SKM-1 treated with dmso at 0.1 percent for 144 hours (cell line): Measurements from ENCODE around the gene ITSN2.
"Not testable (repeated sequence)": the region's sequence is repeated elsewhere in the genome, so short reads cannot be mapped to it uniquely, and the experiment has no call there.

Source experiments
- DNase-seq: peaks from one replicate; lab custom pipeline; 2025; ENCODE audit not compliant: unreplicated experiment; lab: John Stamatoyannopoulos, UW

Gene ITSN2

DNA sequence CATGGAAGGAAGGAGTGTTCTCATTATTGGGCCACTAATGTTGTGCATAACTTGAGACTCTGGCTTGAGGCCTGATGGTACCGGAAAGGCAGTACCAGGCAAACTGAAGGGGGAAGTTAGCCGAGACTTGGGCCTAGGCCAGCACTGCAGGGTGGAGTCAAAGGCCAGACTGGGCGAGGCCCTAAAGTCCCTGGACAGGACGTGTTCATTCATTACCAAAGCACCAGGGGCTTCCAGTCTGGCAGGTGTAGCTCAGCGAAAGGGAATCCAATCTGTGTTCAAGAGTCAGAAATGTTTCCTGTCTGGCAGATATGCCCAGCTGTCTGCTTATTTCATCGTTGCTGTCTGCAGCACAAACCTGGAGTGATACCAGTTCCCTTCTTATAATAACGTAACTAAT, 4.7 kb upstream of the ITSN2 start:
- no peak for DNase-seq

DNA sequence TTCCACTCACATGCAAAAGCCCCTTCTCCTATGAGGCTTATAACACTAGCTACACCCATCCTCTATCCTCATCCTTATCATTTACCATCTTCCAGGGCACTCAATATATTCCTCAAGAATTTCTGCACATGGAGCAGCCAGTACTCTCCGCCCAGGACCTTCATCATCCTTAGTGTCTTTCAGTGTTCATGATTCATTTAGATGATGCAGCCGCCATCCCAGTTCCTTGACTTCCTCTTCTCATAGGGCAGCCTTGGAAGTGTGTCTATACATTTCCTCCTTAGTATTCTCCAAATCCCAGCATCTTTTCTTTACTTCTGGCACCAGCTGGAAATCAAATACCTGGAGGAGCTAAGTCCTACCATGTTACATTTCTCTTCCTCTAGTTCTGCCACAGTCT, 3.0 kb upstream of the ITSN2 start:
- no peak for DNase-seq

DNA sequence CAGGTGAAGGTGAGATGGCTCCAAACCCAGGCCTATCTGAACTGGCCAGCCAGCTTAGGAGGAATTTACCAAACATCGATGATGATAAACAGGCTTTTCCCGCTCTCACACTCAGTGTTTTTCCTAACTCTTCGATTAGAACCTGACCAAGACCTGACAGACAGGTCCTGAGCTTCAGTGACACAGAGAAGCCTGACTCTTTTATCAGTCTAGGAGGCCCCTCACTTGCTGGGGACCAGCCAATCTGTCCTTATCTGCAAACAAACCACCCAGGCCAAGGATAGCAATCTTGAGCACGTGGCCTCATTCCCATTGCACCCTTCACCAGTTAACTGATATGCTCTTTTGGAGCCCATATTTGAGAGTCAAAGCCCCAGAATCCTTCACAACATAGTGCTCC, 1.9 kb upstream of the ITSN2 start:
- DNase-seq: no peak

DNA sequence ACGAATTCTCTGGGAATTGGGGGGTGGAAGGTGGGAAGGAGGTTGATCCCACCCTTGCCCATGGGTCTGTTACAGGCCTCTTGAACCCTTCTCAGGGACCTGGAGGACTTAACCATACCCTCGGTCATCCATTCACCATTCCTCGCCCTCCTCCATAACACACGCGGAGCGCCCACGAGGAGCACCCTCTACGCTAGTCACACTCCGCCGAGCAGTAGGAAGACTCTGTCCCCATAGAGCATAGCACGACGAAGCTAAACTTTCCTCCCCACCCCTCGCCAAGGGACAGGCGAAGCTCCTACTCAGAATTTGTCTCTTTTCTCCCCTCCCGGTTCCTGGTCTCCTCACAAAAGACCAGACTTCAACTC, 611 bp upstream of the ITSN2 start:
- no peak for DNase-seq

DNA sequence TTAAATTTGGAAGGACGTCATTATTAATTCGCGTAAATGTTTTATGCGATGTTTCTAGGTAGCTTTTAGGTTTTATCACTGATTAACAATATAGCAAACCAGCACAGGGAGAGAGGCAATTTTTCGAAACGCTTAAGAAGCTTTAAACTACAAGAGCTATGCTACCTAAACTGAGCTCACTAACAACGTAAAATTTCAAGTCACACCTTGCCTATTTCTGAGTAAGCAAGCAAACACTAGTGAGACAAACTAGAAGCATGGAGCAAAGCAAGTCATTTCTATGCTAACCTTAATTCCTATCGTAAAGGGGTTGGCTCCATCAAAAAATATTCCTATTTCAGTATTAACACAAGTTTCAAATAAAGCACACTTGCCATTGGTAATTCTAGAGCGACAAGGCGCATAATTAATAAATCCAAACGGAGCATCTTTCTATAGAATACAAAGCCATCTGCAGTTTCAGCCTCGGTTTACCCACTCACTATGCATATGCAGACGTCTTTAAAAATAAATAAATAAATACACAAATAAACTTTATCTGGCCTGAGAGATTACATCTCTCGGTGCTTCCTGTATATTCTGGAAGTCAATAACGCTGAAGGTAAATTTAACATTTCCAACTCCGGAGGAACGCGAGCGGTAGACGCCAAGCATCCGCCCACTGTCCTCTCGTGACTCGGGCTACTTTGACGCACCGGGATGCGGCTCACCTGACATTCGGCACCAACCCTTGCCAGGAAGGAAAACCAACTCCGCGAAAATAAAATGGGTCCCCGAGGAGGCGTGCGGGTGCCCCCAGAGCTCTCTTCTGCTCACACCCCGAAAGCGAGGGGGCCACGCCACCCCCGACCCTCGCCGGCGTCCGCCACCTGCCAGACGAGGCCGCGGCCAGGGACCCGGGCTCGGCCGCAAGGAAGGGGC, 947 bp downstream of the ITSN2 start:
- DNase-seq: no peak

DNA sequence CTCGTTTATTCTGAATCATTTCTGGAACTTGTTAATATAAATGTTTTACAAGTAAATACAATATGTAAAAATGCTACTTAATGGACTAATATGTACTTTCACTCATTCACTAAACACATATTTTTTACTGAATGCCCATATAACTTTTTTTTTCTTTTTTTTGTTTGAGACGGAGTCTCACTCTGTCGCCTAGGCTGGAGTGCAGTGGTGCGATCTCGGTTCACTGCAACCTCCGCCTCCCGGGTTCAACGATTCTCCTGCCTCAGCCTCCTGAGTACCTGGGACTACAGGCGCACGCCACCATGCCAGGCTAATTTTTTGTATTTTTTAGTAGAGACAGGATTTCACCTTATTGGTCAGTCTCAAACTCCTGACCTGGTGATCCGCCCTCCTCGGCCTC, 2.6 kb downstream of the ITSN2 start:
- DNase-seq: not testable (repeated sequence)

DNA sequence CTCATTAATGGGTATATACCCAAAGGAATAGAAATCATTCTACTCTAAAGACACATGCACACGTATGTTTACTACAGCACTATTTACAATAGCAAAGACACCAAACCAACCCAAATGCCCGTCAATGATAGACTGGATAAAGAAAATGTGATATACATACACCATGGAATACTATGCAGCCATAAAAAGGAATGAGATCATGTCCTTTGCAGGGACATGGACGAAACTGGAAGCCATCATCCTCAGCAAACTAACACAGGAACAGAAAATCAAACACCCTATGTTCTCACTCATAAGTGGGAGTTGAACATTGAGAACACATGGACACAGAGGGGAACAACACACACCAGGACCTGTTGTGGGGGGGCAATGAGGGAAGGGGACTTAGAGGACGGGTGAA, 3.2 kb downstream of the ITSN2 start:
- not testable (repeated sequence) for DNase-seq

DNA sequence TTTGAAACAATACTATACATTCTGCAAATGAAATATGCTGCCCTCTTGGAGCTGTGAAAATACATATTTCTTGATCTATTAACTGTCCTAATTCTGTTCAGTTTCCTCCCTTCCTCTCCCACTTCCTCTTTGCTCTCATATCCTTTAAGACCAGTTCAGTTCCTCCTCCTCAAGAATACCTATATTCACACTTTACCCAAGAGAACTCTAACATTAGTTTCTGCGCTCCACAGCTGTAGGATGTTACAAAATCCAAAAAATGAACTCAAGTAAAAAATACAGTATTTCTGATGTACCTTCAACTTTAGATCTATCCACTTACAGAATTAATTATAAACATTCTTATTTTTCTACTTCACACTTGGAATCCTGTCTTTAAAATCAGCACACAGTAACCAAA, 5.4 kb downstream of the ITSN2 start:
- DNase-seq: peak; percentile 85

DNA sequence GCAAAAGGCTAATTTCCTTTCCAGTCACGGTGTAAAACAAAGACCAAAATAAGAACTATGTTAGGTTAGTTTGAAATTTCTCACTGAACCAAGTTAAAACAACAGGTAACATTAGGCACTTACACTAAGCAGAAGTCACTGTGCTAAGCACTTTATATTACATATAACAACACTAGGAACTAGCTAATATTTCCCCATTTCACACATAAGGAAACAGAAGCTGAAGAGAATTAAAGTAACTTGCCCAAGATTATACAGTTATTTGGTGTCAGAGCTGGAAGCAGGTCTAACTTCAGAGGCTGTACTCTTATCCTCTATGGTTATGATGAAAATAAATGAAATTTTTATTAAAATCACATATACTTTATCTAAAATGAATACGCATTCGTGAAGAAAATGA, 5.9 kb downstream of the ITSN2 start:
- no peak for DNase-seq

DNA sequence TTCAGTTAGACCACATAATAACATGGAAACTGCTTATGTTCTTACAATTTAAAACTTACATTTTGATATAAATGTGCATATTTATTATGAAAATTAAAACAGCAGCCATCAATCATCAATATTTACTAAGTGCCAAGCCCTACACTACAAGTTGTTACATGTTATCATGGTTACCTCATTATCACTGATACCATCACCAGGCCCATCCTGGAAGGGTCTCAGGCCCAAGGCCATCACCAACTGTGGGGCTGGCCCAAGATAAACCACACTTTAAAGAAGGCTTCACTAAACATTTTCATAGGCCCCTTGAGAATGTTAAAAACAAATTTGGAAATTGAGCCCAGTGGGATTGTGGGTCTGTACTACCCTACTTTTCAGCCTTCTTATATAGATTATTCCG, 6.4 kb downstream of the ITSN2 start:
- DNase-seq: no peak

DNA sequence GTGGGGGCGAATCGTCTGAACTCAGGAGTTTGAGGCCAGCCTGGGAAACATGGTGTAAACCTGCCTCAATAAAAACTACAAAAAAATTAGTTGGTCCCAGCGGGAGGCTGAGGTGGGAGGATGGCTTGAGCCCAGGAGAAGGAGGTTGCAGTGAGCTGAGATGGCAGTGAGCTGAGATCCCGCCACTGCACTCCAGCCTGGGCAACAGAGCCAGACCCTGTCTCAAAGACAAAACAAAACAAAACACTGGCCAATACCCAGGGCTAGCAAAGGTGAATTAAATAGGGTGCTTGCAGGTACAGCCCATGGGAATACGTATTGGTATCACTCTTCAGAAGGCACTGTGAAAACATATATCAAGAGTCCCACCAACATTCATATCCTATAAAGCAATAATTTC, 7.0 kb downstream of the ITSN2 start:
- DNase-seq: no peak

DNA sequence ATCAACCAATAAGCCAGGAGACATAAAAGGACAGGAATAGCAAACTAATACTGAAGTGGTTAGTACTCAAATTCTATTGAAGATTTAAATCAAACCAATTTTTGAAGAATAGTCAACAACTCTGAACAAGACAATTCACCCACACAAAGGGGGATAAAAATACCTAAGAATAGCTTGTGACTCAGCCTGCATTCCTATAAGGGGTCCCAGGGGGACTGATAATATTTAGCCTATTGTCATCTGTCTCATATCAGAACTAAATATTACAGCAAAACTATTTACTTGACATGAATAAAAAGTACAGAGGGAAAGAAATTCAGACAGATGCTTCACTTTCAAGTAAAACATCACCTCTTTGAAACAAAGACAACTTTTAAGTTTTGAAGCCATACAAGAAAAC, 7.7 kb downstream of the ITSN2 start:
- DNase-seq: no peak

DNA sequence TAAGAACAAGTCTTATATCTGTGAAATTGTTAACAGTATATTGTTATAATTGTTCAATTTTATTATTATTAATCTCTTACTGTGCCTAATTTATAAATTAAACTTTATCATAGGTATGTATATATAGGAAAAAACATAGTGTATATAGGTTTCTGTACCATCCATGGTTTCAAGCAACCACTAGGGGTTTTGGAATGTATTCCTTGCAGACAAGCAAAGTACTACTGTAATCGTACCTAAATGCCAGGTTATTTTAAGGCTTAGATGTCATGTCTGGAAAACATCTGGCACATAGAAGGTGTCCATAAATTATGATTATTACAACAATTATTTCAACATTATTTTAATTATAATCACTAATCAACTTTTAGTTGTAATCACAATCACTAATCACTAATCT, 8.4 kb downstream of the ITSN2 start:
- DNase-seq: no peak

DNA sequence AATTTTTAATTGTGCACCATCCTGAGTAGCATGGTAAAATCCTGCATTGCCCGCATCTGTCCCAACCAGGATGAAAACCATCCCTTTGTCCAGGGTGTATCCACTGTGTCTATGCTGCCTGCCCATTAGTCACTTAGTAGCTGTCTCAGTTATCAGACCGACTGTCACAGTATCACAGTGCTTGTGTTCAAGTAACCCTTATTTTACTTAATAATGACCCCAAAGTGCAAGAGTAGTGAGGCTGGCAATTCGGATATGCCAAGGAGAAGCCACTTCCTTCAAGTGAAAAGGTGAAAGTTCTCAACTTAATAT, 8.8 kb downstream of the ITSN2 start:
- DNase-seq: no peak

DNA sequence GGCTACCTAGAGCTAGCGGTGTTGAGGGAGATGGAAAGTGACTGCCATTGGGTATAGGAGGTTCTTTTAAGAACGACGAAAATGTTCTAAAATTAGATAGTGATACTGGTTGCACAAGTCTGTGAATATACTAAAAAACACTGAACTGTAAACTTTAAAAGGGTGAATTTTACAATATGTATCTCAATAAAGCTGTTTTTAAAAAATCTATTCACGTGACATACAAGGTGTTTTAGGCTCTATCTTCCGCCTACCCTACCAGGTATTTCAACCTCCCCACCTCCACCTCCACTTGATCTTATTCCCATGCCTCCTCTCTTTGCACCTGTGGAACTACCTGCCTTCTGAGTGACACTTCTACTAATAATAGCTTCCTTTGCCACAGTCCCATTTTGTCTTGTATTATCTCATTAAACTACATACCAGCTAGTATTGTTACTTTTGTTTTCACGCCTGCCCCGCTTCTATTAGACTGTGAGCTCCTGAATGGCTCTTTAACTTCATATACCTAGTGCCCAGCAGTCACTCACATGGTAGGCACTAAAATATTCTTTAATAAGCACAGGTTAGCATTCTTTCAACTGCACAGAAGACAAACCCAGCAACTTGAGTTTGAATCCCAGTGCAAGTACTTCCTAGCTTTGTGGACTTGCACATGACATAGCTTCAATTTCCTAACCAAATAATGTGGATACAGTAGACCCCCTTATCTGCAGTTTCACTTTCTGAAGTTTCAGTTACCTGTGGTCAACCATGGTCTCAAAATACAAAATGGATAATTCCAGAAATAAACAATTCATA, 9.3 kb downstream of the ITSN2 start:
- no peak for DNase-seq

DNA sequence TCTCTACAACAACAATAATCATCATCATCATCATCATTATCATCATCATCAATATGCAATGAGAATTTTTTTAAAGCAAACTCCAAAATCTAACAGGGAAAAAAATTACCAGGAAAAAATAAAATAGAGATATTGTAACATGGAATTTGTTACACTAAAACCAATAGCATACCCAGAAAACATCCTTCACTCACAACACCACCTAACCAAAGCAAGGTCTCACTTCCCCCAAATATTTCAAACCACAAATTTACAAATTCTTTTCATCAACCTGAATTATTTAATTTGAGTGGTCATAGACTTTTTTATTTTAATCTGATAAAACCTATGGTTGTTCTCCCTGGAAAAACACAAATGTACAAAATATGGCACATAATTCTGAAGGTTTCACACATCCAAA, 11.2 kb downstream of the ITSN2 start:
- no peak for DNase-seq

DNA sequence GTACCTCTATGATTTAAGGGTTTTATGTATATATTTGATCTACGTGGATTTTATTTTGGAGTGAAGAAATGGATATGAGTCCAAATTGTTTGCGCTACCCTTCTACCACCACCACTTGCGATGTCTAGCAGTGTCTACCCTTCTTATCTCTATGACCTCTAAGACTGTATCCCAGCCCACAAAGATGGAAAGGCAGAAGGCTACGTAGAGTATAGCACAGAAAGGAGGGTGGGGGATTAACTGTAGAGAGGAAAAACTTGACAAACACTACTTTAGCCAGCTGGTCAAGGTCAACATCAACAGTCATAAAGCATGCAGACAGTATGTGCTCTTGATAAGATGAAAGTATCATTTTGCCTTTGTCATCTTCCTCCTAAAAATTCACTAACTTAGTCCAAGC, 14.4 kb downstream of the ITSN2 start:
- DNase-seq: no peak

DNA sequence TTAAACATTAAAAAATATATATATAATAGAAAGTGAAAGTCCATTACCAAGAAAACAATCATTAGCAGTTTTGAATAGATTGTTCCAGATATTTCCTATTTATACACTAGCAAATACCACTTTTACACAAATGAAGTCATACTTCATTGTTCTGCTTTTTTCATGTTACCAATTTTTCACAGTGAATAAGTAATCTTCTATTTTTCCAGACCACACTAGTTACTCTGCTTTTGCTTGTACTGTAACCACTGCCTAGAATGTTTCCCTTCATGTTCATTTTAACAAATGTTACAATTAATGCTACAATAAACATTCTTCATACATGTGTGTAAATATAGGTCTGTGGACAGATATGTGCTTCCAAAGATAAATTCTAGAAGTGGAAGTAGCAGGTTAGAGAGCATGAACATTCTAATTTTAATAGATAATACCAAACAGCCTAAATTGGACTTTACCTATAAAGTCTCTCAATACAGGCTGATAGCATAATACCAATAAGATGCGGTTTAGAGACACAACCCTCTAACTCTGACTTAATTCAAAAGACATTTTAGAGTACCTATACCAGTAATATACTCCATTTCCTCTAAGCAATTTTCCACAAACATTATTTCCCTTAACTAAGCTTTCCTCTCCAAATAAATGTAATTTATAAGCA, 17.0 kb downstream of the ITSN2 start:
- DNase-seq: no peak

DNA sequence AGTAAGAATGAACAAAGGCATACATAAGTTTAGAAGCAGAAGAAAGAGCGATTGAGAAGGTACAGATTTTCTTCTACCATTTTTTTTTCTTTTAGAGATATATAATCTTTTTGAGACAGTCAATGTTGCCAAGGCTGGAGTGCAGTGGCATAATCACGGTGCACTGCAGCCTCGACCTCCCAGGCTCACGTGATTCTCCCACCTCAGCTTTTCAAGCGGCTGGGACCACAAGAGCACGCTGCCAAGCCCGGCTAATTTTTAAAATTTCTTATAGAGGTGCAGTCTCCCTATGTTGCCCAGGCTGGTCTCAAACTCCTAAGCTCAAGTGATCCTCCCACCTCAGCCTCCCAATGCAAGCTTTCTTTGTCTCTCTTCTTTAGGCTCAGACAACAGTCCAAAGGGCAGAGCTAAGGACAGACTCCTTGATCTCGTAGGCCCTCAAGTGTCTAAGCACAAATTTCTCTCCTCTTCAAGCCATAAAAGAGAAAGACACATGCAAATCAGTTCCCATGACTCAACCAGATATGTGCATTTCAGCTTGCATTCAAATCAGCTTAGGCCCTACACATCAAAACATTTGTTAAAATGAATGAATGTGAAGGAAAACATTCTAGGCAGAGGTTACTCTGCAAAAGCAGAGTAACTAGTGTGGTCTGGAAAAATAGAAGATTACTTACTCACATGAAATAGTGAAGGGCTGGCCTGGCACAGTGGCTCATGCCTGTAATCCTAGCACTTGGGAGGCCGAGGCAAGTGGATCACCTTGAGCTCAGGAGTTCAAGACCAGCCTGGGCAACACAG, 18.0 kb downstream of the ITSN2 start:
- no peak for DNase-seq

DNA sequence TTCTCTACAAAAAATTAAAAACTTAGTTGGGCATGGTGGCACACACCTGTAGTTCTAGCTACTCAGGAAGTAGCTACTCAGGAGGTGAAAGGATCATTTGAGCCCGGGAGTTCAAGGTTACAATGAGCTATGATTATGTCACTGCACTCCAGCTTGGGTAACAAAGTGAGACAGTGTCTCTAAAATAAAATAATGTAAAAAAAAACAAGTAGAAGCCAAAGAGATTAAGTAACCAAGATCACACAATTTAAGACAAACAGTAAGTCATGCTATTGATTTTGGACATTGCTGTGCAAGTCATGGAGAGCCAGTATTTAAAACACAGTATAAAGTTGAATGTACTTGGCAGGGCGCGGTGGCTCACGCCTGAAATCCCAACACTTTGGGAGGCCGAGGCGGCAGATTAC, 20.5 kb downstream of the ITSN2 start:
- DNase-seq: no peak

DNA sequence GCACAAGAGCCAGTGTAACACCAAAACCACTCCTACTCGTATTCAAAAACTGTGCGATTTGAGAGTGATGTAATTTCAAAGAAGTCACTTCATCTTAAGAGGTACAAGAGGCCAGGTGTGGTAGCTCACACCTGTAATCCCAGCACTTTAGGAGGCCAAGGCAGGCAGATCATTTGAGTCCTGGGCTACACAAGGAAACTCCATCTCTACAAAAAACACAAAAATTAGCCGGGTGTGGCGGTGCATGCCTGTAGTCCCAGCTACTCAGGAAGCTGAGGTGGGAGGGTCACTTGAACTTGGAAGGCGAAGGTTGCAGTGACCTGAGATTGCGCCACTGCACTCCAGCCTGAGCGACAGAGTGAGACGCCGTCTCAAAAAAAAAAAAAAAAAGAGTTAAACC, 21.2 kb downstream of the ITSN2 start:
- not testable (repeated sequence) for DNase-seq
